A549 (cell line): ENCODE results near the gene SEC16A. TPM values are rescaled to one million over a fixed set of nuclear protein-coding genes. Genes with fewer than 3 reads are reported as not detected.
A peak's percentile ranks its signal among the peaks of the same experiment; 100 is the strongest.

Source experiments
- ATAC-seq, 2 experiments: fragments of 200-7000 bp in 1 of 2; fragments of >200 bp in 1 of 2; cut with Nextera tagmentation in 1 of 2; cut with Tn5 transposase in 1 of 2; 3 replicates each; pipeline versions ENCODE4 v1.8.0 to v1.9.1; 2018 to 2020; ENCODE audit warnings: mild to moderate bottlenecking in 1 of 2, moderate library complexity in 1 of 2
- CTCF ChIA-PET: fragments of 300-600 bp; sonication (Branson Sonifier 250); formaldehyde crosslinking; extraction: SDS; loops from one replicate; lab custom pipeline; 2021; ENCODE audit warnings: antibody characterized with exemption, inconsistent platforms; lab: Yijun Ruan, JAX
- POLR2A ChIA-PET: fragments of 350-600 bp; formaldehyde crosslinking; extraction: SDS; loops from one replicate; lab custom pipeline; 2021; ENCODE audit warnings: antibody characterized with exemption, inconsistent platforms; lab: Yijun Ruan, JAX
- DNase-seq, 2 experiments: peaks; one replicate each; pipeline versions ENCODE4 v3.0.0 to v3.0.0-alpha.2; 2011 to 2016; ENCODE audit warnings: low read depth in 1 of 2, low spot score in 1 of 2
- FAIRE-seq: peaks from 2 replicates; lab custom pipeline; 2011; peaks lifted over from hg19 to GRCh38; lab: Jason Lieb, UNC
- H3K27ac ChIP-seq, 2 experiments: fragments of >200 bp; sonication (Bioruptor Twin); formaldehyde crosslinking; 3 replicates each; pipeline ENCODE4 v1.5.1; 2016 to 2017
- H3K4me1 ChIP-seq: fragments of >200 bp; sonication (Bioruptor Twin); formaldehyde crosslinking; 3 replicates; pipeline ENCODE4 v1.6.1; 2016
- H3K4me2 ChIP-seq: fragments of >200 bp; sonication (Bioruptor Twin); formaldehyde crosslinking; 3 replicates; pipeline ENCODE4 v1.6.1; 2016
- H3K4me3 ChIP-seq: fragments of >200 bp; sonication (Bioruptor Twin); formaldehyde crosslinking; 3 replicates; pipeline ENCODE4 v1.5.1; 2016
- H3K9me3 ChIP-seq: fragments of >200 bp; sonication (Bioruptor Twin); formaldehyde crosslinking; 3 replicates; pipeline ENCODE4 v1.6.1; 2016
- ATOH8 ChIP-seq: fragments of 250-450 bp; sonication (Bioruptor Pico); IDR thresholded peaks from 2 replicates; pipeline ENCODE4 v1.5.0; 2020; ENCODE audit warnings: low read depth, mild to moderate bottlenecking, moderate library complexity
- BCL3 ChIP-seq: fragments of >200 bp; sonication (Bioruptor Twin); formaldehyde crosslinking; IDR thresholded peaks from 3 replicates; pipeline ENCODE4 v1.6.1; 2016
- CBX8 ChIP-seq: fragments of 200-600 bp; sonication (generic); IDR thresholded peaks from 2 replicates; pipeline ENCODE4 v1.6.1; 2016
- CEBPB ChIP-seq, 2 experiments: fragments of >200 bp in 1 of 2; sonication (Bioruptor Twin) in 1 of 2; formaldehyde crosslinking in 1 of 2; IDR thresholded peaks; 2 replicates each; pipeline ENCODE4 v1.6.1; 2012 to 2016
- CHD4 ChIP-seq: fragments of 200-600 bp; sonication (generic); IDR thresholded peaks from 2 replicates; pipeline ENCODE4 v1.6.1; 2016; ENCODE audit warnings: antibody characterized with exemption, mild to moderate bottlenecking, borderline replicate concordance
- CTCF ChIP-seq: fragments of >200 bp; sonication (Bioruptor Twin); formaldehyde crosslinking; IDR thresholded peaks from 3 replicates; pipeline ENCODE4 v1.5.1; 2016
- EHMT2 ChIP-seq: fragments of 200-600 bp; sonication (generic); IDR thresholded peaks from 2 replicates; pipeline ENCODE4 v1.6.1; 2016; ENCODE audit warnings: antibody characterized with exemption, low read depth, mild to moderate bottlenecking, moderate library complexity
- ELK1 ChIP-seq: fragments of 150-350 bp; IDR thresholded peaks from 2 replicates; pipeline ENCODE4 v1.6.1; 2014; ENCODE audit warnings: low read depth, mild to moderate bottlenecking, low read length
- EP300 ChIP-seq, 2 experiments: fragments of >200 bp; sonication (Bioruptor Twin); formaldehyde crosslinking; IDR thresholded peaks; 2 replicates in 1 of 2; 3 replicates in 1 of 2; pipeline ENCODE4 v1.6.1; 2016 to 2017
- ESRRA ChIP-seq: fragments of 150-350 bp; IDR thresholded peaks from 2 replicates; pipeline ENCODE4 v1.6.1; 2014; ENCODE audit warnings: mild to moderate bottlenecking, low read length, borderline replicate concordance
- FOSB ChIP-seq: fragments of 250-450 bp; sonication (Bioruptor Pico); IDR thresholded peaks from 2 replicates; pipeline ENCODE4 v1.5.0; 2020; ENCODE audit warnings: mild to moderate bottlenecking, moderate library complexity
- FOSL2 ChIP-seq, 2 experiments: fragments of 450-650 bp in 1 of 2; fragments of >200 bp in 1 of 2; sonication (Bioruptor Twin) in 1 of 2; formaldehyde crosslinking; IDR thresholded peaks; 2 replicates each; pipeline versions ENCODE4 v1.5.0 to v1.6.1; 2016 to 2020; ENCODE audit warnings: mild to moderate bottlenecking in 1 of 2, moderate library complexity in 1 of 2
- FOXS1 ChIP-seq: fragments of 250-450 bp; sonication (Bioruptor Pico); IDR thresholded peaks from 2 replicates; pipeline ENCODE4 v1.5.0; 2020; ENCODE audit warnings: mild to moderate bottlenecking, moderate library complexity
- HES2 ChIP-seq: fragments of >200 bp; sonication (Bioruptor Twin); formaldehyde crosslinking; IDR thresholded peaks from 2 replicates; pipeline ENCODE4 v1.6.1; 2016
- HMGXB4 ChIP-seq: fragments of 250-450 bp; sonication (Bioruptor Pico); IDR thresholded peaks from 2 replicates; pipeline ENCODE4 v1.5.0; 2021; ENCODE audit warnings: mild to moderate bottlenecking, moderate library complexity, borderline replicate concordance
- HOXA7 ChIP-seq: fragments of 250-450 bp; sonication (Bioruptor Pico); IDR thresholded peaks from 2 replicates; pipeline ENCODE4 v1.5.0; 2020; ENCODE audit warnings: mild to moderate bottlenecking, moderate library complexity
- MAFK ChIP-seq: fragments of 450-650 bp; IDR thresholded peaks from 2 replicates; pipeline ENCODE4 v1.6.1; 2014; ENCODE audit not compliant: partially characterized antibody
- MAZ ChIP-seq: fragments of 150-350 bp; IDR thresholded peaks from 2 replicates; pipeline ENCODE4 v1.6.1; 2014; ENCODE audit warnings: antibody characterized with exemption, low read depth, low read length, borderline replicate concordance
- MYC ChIP-seq: IDR thresholded peaks from 2 replicates; pipeline ENCODE4 v1.6.1; 2012; ENCODE audit warnings: mild to moderate bottlenecking, inconsistent platforms, low read length, improper control_type of control experiment, borderline replicate concordance
- NFE2L2 ChIP-seq: fragments of 150-350 bp; conservative IDR thresholded peaks from 2 replicates; pipeline ENCODE4 v1.6.1; 2014; ENCODE audit warnings: low read length
- POLR2A ChIP-seq: IDR thresholded peaks from 2 replicates; pipeline ENCODE4 v1.6.1; 2012; ENCODE audit warnings: mild to moderate bottlenecking, low read length
- RAD21 ChIP-seq, 2 experiments: fragments of >200 bp in 1 of 2; sonication (Bioruptor Twin) in 1 of 2; formaldehyde crosslinking in 1 of 2; IDR thresholded peaks in 1 of 2; conservative IDR thresholded peaks in 1 of 2; 2 replicates in 1 of 2; 3 replicates in 1 of 2; pipeline ENCODE4 v1.6.1; 2012 to 2018; ENCODE audit warnings: inconsistent platforms in 1 of 2
- RARB ChIP-seq: fragments of 250-450 bp; sonication (Bioruptor Pico); IDR thresholded peaks from 2 replicates; pipeline ENCODE4 v1.8.0; 2021; ENCODE audit warnings: mild to moderate bottlenecking, moderate library complexity
- RCOR1 ChIP-seq: fragments of 150-350 bp; IDR thresholded peaks from 2 replicates; pipeline ENCODE4 v1.6.1; 2014; ENCODE audit warnings: antibody characterized with exemption, low read length, low read depth
- RFX5 ChIP-seq: fragments of 450-650 bp; IDR thresholded peaks from 2 replicates; pipeline ENCODE4 v1.7.1; 2014; ENCODE audit warnings: antibody characterized with exemption, mild to moderate bottlenecking, moderate library complexity
- SMC3 ChIP-seq: fragments of >200 bp; sonication (Bioruptor Twin); formaldehyde crosslinking; IDR thresholded peaks from 3 replicates; pipeline ENCODE4 v1.6.1; 2018; ENCODE audit warnings: inconsistent platforms
- SREBF2 ChIP-seq: fragments of 450-650 bp; IDR thresholded peaks from 2 replicates; pipeline ENCODE4 v1.6.1; 2014; ENCODE audit warnings: mild to moderate bottlenecking, moderate library complexity
- TFCP2L1 ChIP-seq: fragments of 250-450 bp; sonication (Bioruptor Pico); IDR thresholded peaks from 2 replicates; pipeline ENCODE4 v1.5.0; 2021; ENCODE audit warnings: mild to moderate bottlenecking
- TP53 ChIP-seq: fragments of 250-450 bp; sonication (Bioruptor Pico); IDR thresholded peaks from 2 replicates; pipeline ENCODE4 v1.5.0; 2021; ENCODE audit warnings: mild to moderate bottlenecking, moderate library complexity
- ZNF302 ChIP-seq: fragments of 250-450 bp; sonication (Bioruptor Pico); IDR thresholded peaks from 2 replicates; pipeline ENCODE4 v1.9.0; 2021; ENCODE audit warnings: inconsistent platforms, mild to moderate bottlenecking, moderate library complexity
- ZSCAN20 ChIP-seq: fragments of 250-450 bp; sonication (Bioruptor Pico); IDR thresholded peaks from 2 replicates; pipeline ENCODE4 v1.8.0; 2022; ENCODE audit warnings: mild to moderate bottlenecking, moderate library complexity
- WGBS: methylation state at CpG from one replicate; pipeline ENCODE4 v1.1.6; 2017; ENCODE audit errors: missing lambda C conversion rate; 5-methylcytosine and 5-hydroxymethylcytosine counted together
- polyA plus RNA-seq, 4 experiments: library from polyadenylated mRNA; depleted of rRNA in 3 of 4; stranded (reverse); fragments of >200 nt; fragmentation: RNase III in 1 of 4; extraction: RNeasy Plus Mini Kit Qiagen cat#74134 plus additional on column Dnase treatment in 1 of 4; gene quantifications; 2 replicates in 3 of 4; 3 replicates in 1 of 4; pipeline ENCODE4 v1.2.3, GENCODE V29; 2011 to 2017

The SEC16A gene
- polyA plus RNA-seq, 2 of the 4 experiments (the other 2 are of a cell fraction), result 24.2 to 38.0 TPM

GRCh38 chr9:136493567-136493971, 10.7 kb upstream of the SEC16A start:
- ChIA-PET CTCF (interaction anchor here (0.6 to 0.9 kb wide), 2 partner anchors 10 to 136 kb away, joined by 3 read pairs; no protein-coding TSS in a partner anchor), POLR2A (no interaction called here)
- FAIRE-seq (no peak), DNase-seq (no peak), ATAC-seq (peak in 1 of 2 experiments; percentile 26; a peak in 1 of 6 replicates)
- no peaks in the 10 kb centered on the region for H3K9me3 ChIP-seq
- H3K4me1 ChIP-seq, result no peaks in the 10 kb centered on the region
- H3K27ac ChIP-seq, result no peak overlapping the region
- no peak overlapping the region for H3K4me3 ChIP-seq
- H3K4me2 ChIP-seq, result no peak overlapping the region
- TF ChIP-seq ATOH8 (CRISPR knock-in tag), result no peak
- 88% methylated on average over 5 of the region's 8 CpGs for WGBS

GRCh38 chr9:136492978-136493522, 10.2 kb upstream of the SEC16A start:
- no peak for FAIRE-seq

GRCh38 chr9:136489731-136490130, 6.9 kb upstream of the SEC16A start:
- no peak overlapping the region for H3K27ac ChIP-seq
- no peak for FAIRE-seq
- TF ChIP-seq MAZ (no peak), SREBF2 (no peak), ELK1 (no peak), CHD4 (no peak), CTCF (no peak), ZNF302 (CRISPR knock-in tag) (no peak), CEBPB (IDR thresholded peaks at IDR 0.05) (no peak), BCL3 (no peak), FOSL2 (IDR thresholded peaks at IDR 0.05) (no peak), FOSL2 (CRISPR knock-in tag; IDR thresholded peaks at IDR 0.05) (no peak), TP53 (CRISPR knock-in tag) (no peak), MYC (no peak), TFCP2L1 (CRISPR knock-in tag) (no peak), SMC3 (no peak)

More at GRCh38 chr9:136492978-136493522, 10.2 kb upstream of the SEC16A start:
- H3K4me1 ChIP-seq, result no peaks in the 10 kb centered on the region
- H3K9me3 ChIP-seq, result no peaks in the 10 kb centered on the region
- H3K4me2 ChIP-seq, result no peak overlapping the region
- H3K4me3 ChIP-seq, result no peak overlapping the region
- WGBS, result 86% methylated on average over 15 of the region's 26 CpGs
- H3K27ac ChIP-seq, result no peak overlapping the region
- POLR2A ChIA-PET, result no interaction called here
- DNase-seq (no peak), ATAC-seq (no peak)
- CTCF ChIA-PET, result interaction anchor here (0.6 to 0.9 kb wide), 2 partner anchors 9 to 136 kb away, joined by 3 read pairs; no protein-coding TSS in a partner anchor
- no peak for TF ChIP-seq FOXS1
- TF ChIP-seq EP300 (IDR thresholded peaks at IDR 0.05), result no peak
- no peak for TF ChIP-seq FOSB (CRISPR knock-in tag)
- no peak for TF ChIP-seq CHD4
- no peak for TF ChIP-seq HES2
- TF ChIP-seq RARB (CRISPR knock-in tag), result no peak
- TF ChIP-seq RAD21 (conservative IDR thresholded peaks at IDR 0.05 in 1 of 2, IDR thresholded peaks at IDR 0.05 in 1 of 2), result no peak
- TF ChIP-seq NFE2L2, result no peak
- no peak for TF ChIP-seq HMGXB4 (CRISPR knock-in tag)
- no peak for TF ChIP-seq HOXA7 (CRISPR knock-in tag)
- no peak for TF ChIP-seq FOSL2 (IDR thresholded peaks at IDR 0.05)
- no peak for TF ChIP-seq FOSL2 (CRISPR knock-in tag; IDR thresholded peaks at IDR 0.05)
- TF ChIP-seq RFX5, result no peak
- no peak for TF ChIP-seq POLR2A
- no peak for TF ChIP-seq ZSCAN20 (CRISPR knock-in tag)
- no peak for TF ChIP-seq ESRRA
- no peak for TF ChIP-seq EHMT2
- no peak for TF ChIP-seq CBX8
- TF ChIP-seq MAFK, result no peak
- no peak for TF ChIP-seq TFCP2L1 (CRISPR knock-in tag)
- TF ChIP-seq RCOR1, result no peak

More at GRCh38 chr9:136489731-136490130, 6.9 kb upstream of the SEC16A start:
- 73% methylated on average over 17 of the region's 17 CpGs for WGBS
- ChIA-PET POLR2A (no interaction called here), CTCF (interaction anchor here (0.7 to 9.1 kb wide), 23 partner anchors 11 to 208 kb away, joined by 3 to 776 read pairs (median 6); no protein-coding TSS in a partner anchor)
- no peak overlapping the region for H3K4me3 ChIP-seq
- H3K4me2 ChIP-seq, result no peak overlapping the region
- DNase-seq (no peak), ATAC-seq (no peak)
- H3K9me3 ChIP-seq, result no peaks in the 10 kb centered on the region
- peaks cover 5% of the 10 kb centered on the region for H3K4me1 ChIP-seq
